ENCODE measurements around the gene PSG7.
"Not testable (repeated sequence)": the region's sequence is repeated elsewhere in the genome, so short reads cannot be mapped to it uniquely, and the experiment has no call there.

PSG7 gene

GRCh38 chr19:42937107-42937506, at the start of gene PSG7:
Gene PSG7, minus strand, starts transcription at chr19:42937207. Its CDS starts 131 bp downstream, at chr19:42937076.
- DNase-seq (ENCODE audit: low read depth) = not testable (repeated sequence)

GRCh38 chr19:42985588-42985987, 48.6 kb upstream of the PSG7 start:
- DNase-seq (ENCODE audit: low read depth) = peak; percentile 26

GRCh38 chr19:42982111-42982510, 45.1 kb upstream of the PSG7 start:
- DNase-seq (ENCODE audit: low read depth) = not testable (repeated sequence)

- DNase-seq (ENCODE audit: low read depth) = not testable (repeated sequence)
Observed at GRCh38 chr19:42971451-42971850, 34.4 kb upstream of the PSG7 start.

- peak; percentile 36 for DNase-seq (ENCODE audit: low read depth)
Observed at GRCh38 chr19:42965176-42965575, 28.2 kb upstream of the PSG7 start.

GRCh38 chr19:42961119-42961518, 24.1 kb upstream of the PSG7 start:
- no peak for DNase-seq (ENCODE audit: low read depth)

- not testable (repeated sequence) for DNase-seq (ENCODE audit: low read depth)
Observed at GRCh38 chr19:42952126-42952525, 15.1 kb upstream of the PSG7 start.

GRCh38 chr19:42951476-42951875, 14.5 kb upstream of the PSG7 start:
- DNase-seq (ENCODE audit: low read depth) = not testable (repeated sequence)

- no peak for DNase-seq (ENCODE audit: low read depth)
Observed at GRCh38 chr19:42942187-42942789, 5.3 kb upstream of the PSG7 start.

- not testable (repeated sequence) for DNase-seq (ENCODE audit: low read depth)
Observed at GRCh38 chr19:42934726-42935125, 2.3 kb downstream of the PSG7 start.

GRCh38 chr19:42934183-42934582, 2.8 kb downstream of the PSG7 start:
- not testable (repeated sequence) for DNase-seq (ENCODE audit: low read depth)

GRCh38 chr19:42933412-42933811, 3.6 kb downstream of the PSG7 start:
- not testable (repeated sequence) for DNase-seq (ENCODE audit: low read depth)

GRCh38 chr19:42932485-42933101, 4.4 kb downstream of the PSG7 start:
- peak; percentile 98 for DNase-seq (ENCODE audit: low read depth)

- peak; percentile 44 for DNase-seq (ENCODE audit: low read depth)
Observed at GRCh38 chr19:42930214-42930613, 6.8 kb downstream of the PSG7 start.

GRCh38 chr19:42928896-42929295, 8.1 kb downstream of the PSG7 start:
- no peak for DNase-seq (ENCODE audit: low read depth)

- DNase-seq (ENCODE audit: low read depth) = no peak
Observed at GRCh38 chr19:42926781-42927180, 10.2 kb downstream of the PSG7 start.

- peak; percentile 59 for DNase-seq (ENCODE audit: low read depth)
Observed at GRCh38 chr19:42923106-42923505, 13.9 kb downstream of the PSG7 start.

GRCh38 chr19:42920971-42921370, 16.0 kb downstream of the PSG7 start:
- not testable (repeated sequence) for DNase-seq (ENCODE audit: low read depth)

- no peak for DNase-seq (ENCODE audit: low read depth)
Observed at GRCh38 chr19:42919757-42920079, 17.3 kb downstream of the PSG7 start.

GRCh38 chr19:42919070-42919756, 17.8 kb downstream of the PSG7 start:
- DNase-seq (ENCODE audit: low read depth) = not testable (repeated sequence)

- not testable (repeated sequence) for DNase-seq (ENCODE audit: low read depth)
Observed at GRCh38 chr19:42918377-42919069, 18.5 kb downstream of the PSG7 start.

- DNase-seq (ENCODE audit: low read depth) = not testable (repeated sequence)
Observed at GRCh38 chr19:42917634-42918033, 19.4 kb downstream of the PSG7 start, which contains the start of gene PSG6. Gene PSG6, minus strand, starts transcription at chr19:42917894. Its CDS starts 102 bp downstream, at chr19:42917792.

GRCh38 chr19:42916931-42917330, 20.1 kb downstream of the PSG7 start:
- DNase-seq (ENCODE audit: low read depth) = not testable (repeated sequence)
